Cardiac fibroblast (primary cell): ENCODE data around the gene TBC1D22B.
A peak's percentile ranks its signal among the peaks of the same experiment; 100 is the strongest.
"Not testable (repeated sequence)": the region's sequence is repeated elsewhere in the genome, so short reads cannot be mapped to it uniquely, and the experiment has no call there.

Experiments used
- DNase-seq, 2 donors: peaks; one replicate each; pipeline versions ENCODE4 v3.0.0 to v3.0.0-alpha.2; 2010; ENCODE audit warnings: low read depth in 2 of 2
- H3K4me3 ChIP-seq, 2 donors: replicated peaks in 1 of 2; 1 replicate in 1 of 2; 2 replicates in 1 of 2; pipeline ENCODE4 v1.5.1; 2011; ENCODE audit warnings: low read depth in 2 of 2, low read length in 2 of 2, mild to moderate bottlenecking in 2 of 2, moderate library complexity in 1 of 2
- CTCF ChIP-seq: IDR thresholded peaks from one replicate; pipeline ENCODE4 v1.5.1; 2011; ENCODE audit warnings: low read depth, mild to moderate bottlenecking, low read length, inconsistent platforms

Gene TBC1D22B

GRCh38 chr6:37305841-37306425 is 48.4 kb downstream of the TBC1D22B start:
- TF ChIP-seq CTCF, result no peak
- DNase-seq, result no peak
- no peak overlapping the region for H3K4me3 ChIP-seq

DNA sequence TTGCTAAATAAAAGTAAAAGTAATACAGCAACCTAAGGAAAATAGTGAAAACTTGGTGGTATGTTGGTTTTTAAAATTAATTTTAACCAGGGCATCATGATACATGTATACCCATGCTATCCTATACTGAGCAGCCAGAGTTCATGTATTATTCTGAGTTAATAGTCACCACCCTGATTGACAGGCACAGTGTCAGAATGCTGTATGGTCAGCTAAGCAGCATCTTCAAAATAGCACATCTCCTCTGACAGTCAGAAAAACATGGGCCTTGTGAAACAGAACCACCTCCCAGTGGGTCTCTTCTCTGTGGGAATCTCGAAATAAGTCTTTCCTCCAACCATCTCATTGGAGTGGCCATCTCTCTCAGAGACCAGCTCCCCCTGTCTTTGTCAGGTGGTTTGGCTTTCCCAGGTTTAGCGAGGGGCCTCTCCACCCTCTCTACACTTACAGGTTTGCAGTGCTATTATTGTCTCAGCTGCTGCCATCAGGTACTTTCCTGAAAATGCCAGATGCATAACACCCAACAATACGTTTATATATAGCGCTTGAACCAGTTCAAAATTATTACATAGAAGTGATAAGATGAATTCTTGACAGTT is 49.2 kb downstream of the TBC1D22B start:
- no peak for TF ChIP-seq CTCF
- DNase-seq, result no peak
- no peak overlapping the region for H3K4me3 ChIP-seq

- H3K4me3 ChIP-seq, DNase-seq: not testable (repeated sequence)
Observed at GRCh38 chr6:37307484-37307883, 49.9 kb downstream of the TBC1D22B start.

- no peak overlapping the region for H3K4me3 ChIP-seq
- DNase-seq, result peak; percentile 34 to 56
- TF ChIP-seq CTCF, result no peak
Observed at GRCh38 chr6:37308069-37308815, 50.7 kb downstream of the TBC1D22B start.

GRCh38 chr6:37309046-37309445 is 51.5 kb downstream of the TBC1D22B start:
- TF ChIP-seq CTCF, result no peak
- no peak for DNase-seq
- H3K4me3 ChIP-seq, result no peak overlapping the region

- no peak for DNase-seq
- TF ChIP-seq CTCF, result no peak
- H3K4me3 ChIP-seq, result no peak overlapping the region
Observed at GRCh38 chr6:37309692-37310091, 52.1 kb downstream of the TBC1D22B start.

GRCh38 chr6:37310966-37311365 is 53.4 kb downstream of the TBC1D22B start:
- TF ChIP-seq CTCF, result no peak
- no peak overlapping the region for H3K4me3 ChIP-seq

More at GRCh38 chr6:37310966-37311365, 53.4 kb downstream of the TBC1D22B start:
- DNase-seq, result no peak
